CD4-positive, alpha-beta T cell (primary cell): Measurements from ENCODE around the gene PRKN. TPM values are rescaled to one million over a fixed set of nuclear protein-coding genes. Genes with fewer than 3 reads are reported as not detected.

Experiments used
- ATAC-seq: fragments of 200-7000 bp; cut with Tn5 transposase; one replicate; pipeline ENCODE4 v1.10.0; 2022; ENCODE audit warnings: mild to moderate bottlenecking; ENCODE audit not compliant: poor library complexity
- CTCF ChIA-PET: fragments of 350-600 bp; sonication (Branson Sonifier 250); formaldehyde crosslinking; loops from one replicate; lab custom pipeline; 2021; ENCODE audit warnings: antibody characterized with exemption, inconsistent platforms; lab: Charles Lee
- POLR2A ChIA-PET: fragments of 350-600 bp; sonication (Branson Sonifier 250); formaldehyde crosslinking; loops from one replicate; lab custom pipeline; 2021; ENCODE audit warnings: antibody characterized with exemption, inconsistent platforms; lab: Charles Lee
- DNase-seq, 14 experiments: peaks; one replicate each; pipeline ENCODE4 v3.0.0-alpha.2; 2013 to 2020; ENCODE audit warnings: mixed read lengths in 2 of 14
- H3K27ac ChIP-seq, 2 donors: one replicate each; pipeline versions ENCODE4 v1.5.1 to v1.7.0; 2013; ENCODE audit warnings: low read length in 2 of 2, low read depth in 1 of 2, mild to moderate bottlenecking in 1 of 2
- H3K27me3 ChIP-seq, 2 experiments: 1 replicate in 1 of 2; 2 replicates in 1 of 2; pipeline versions ENCODE4 v1.6.1 to v1.7.0; 2013; ENCODE audit warnings: low read length in 2 of 2, control low read depth in 1 of 2, mild to moderate bottlenecking in 1 of 2, moderate library complexity in 1 of 2; ENCODE audit not compliant: insufficient read depth in 2 of 2, control insufficient read depth in 1 of 2
- H3K36me3 ChIP-seq: one replicate; pipeline ENCODE4 v1.6.1; 2013; ENCODE audit warnings: low read length, control low read depth; ENCODE audit not compliant: insufficient read depth
- H3K4me1 ChIP-seq: one replicate; pipeline ENCODE4 v1.6.1; 2013; ENCODE audit warnings: low read length, control low read depth; ENCODE audit not compliant: insufficient read depth
- H3K4me3 ChIP-seq: one replicate; pipeline ENCODE4 v1.5.1; 2013; ENCODE audit warnings: mild to moderate bottlenecking, low read length, moderate library complexity
- H3K9me3 ChIP-seq, 2 experiments: 1 replicate in 1 of 2; 2 replicates in 1 of 2; pipeline versions ENCODE4 v1.6.1 to v1.7.0; 2013; ENCODE audit warnings: low read length in 2 of 2, mild to moderate bottlenecking in 2 of 2, control low read depth in 1 of 2, moderate library complexity in 1 of 2; ENCODE audit not compliant: control insufficient read depth in 1 of 2, insufficient read depth in 1 of 2
- H3K27ac Mint-ChIP-seq: one replicate; pipeline ENCODE4 v1.8.0; 2020; ENCODE audit warnings: mixed read lengths
- H3K27me3 Mint-ChIP-seq: one replicate; pipeline ENCODE4 v1.8.0; 2021; ENCODE audit warnings: mixed read lengths
- H3K36me3 Mint-ChIP-seq: one replicate; pipeline ENCODE4 v1.8.0; 2021; ENCODE audit warnings: low read depth, mixed read lengths
- H3K4me1 Mint-ChIP-seq: one replicate; pipeline ENCODE4 v1.8.0; 2021; ENCODE audit warnings: low read depth, mixed read lengths
- H3K4me3 Mint-ChIP-seq: one replicate; pipeline ENCODE4 v1.8.0; 2020; ENCODE audit warnings: mild to moderate bottlenecking, mixed read lengths
- H3K9me3 Mint-ChIP-seq: one replicate; pipeline ENCODE4 v1.8.0; 2020; ENCODE audit warnings: mixed read lengths
- CTCF ChIP-seq: fragments of 200-600 bp; IDR thresholded peaks from one replicate; pipeline ENCODE4 v1.8.0; 2022; ENCODE audit warnings: antibody characterized with exemption, mild to moderate bottlenecking
- intact Hi-C, 2 experiments: fragments of 100-400 bp; cut with DNase I in 1 of 2; cut with micrococcal nuclease in 1 of 2; formaldehyde crosslinking; loops; one replicate each; pipeline versions ENCODE4 v1.15.1 to v1.9.0; 2023 to 2025; cut with DNase I, micrococcal nuclease
- total RNA-seq, 174 experiments: library from RNA in 2 of 174; stranded (reverse) in 2 of 174; gene quantifications; one replicate each; pipeline ENCODE4 v1.2.3 and lab custom pipeline; 2021 to 2026

The PRKN gene
- total RNA-seq, 2 experiments from 2014 or later: 5.2 to 5.4 TPM

DNA sequence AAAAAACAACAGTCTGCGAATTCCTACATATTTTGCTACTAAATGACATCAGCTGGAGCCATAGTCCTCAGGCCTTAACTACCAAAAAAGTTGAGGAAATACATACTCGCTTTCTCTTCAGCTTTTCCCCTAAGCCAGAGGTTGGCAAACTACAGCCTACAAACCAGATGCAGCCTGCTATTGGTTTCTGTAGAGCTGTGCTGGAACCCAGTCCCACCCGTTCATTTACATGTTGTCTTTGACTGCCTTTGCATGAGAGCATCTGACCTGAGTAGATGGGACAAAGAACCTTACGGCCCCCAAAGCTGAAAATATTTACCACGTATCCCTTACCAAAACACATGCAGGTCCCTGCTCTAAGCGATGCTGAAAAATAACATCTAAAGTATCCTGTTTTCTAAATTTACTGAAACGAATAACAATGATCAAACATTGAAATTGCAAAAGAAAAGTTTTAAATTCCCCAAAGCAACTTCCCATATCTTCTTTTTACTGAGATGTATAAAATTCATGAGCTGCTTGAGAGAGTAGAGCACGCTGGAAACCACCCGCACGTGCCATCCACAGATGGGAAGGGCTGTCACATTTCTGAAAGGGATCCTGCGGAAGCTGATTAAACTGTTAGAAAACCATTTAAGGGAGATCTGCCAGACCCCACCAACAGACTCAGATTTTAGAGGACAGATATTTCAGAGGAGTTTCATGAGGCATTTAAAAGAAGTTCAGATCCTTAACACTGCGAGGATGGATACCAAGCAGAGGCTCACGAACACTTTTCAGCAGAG lies 124.1 kb downstream of the PRKN start:
- no peaks in the 10 kb centered on the region for H3K27me3 ChIP-seq
- Mint-ChIP-seq H3K27ac (no peak overlapping the region), H3K36me3 (no peaks in the 10 kb centered on the region), H3K27me3 (no peaks in the 10 kb centered on the region), H3K4me3 (no peak overlapping the region), H3K9me3 (no peaks in the 10 kb centered on the region), H3K4me1 (no peaks in the 10 kb centered on the region)
- no peaks in the 10 kb centered on the region for H3K4me1 ChIP-seq
- no peaks in the 10 kb centered on the region for H3K9me3 ChIP-seq
- no peaks in the 10 kb centered on the region for H3K36me3 ChIP-seq
- ChIA-PET POLR2A (no interaction called here), CTCF (no interaction called here)
- no peak overlapping the region for H3K27ac ChIP-seq
- no peak for TF ChIP-seq CTCF
- DNase-seq: no peak
- intact Hi-C loops: no loop called here
- no peak for ATAC-seq
- no peak overlapping the region for H3K4me3 ChIP-seq

DNA sequence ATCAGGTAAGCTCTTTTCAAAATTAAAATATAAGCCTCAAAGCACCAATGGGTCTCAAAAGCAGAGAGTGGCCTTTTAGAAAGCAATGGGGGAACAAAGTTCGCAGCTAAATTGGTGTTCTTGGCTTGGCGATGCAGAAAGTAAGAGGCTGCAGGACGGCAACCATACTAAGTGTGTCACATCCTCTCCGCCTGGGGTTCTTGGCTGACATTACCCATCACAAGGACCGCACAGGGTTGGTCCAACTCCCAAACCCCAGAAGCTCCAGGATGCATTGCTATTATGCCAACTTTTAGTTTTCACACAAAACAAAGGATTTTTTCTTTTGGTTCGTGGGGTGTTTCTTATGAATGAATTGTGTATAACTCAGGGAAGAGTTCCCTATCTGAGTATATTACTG lies 124.8 kb downstream of the PRKN start:
- Mint-ChIP-seq H3K4me3 (no peak overlapping the region), H3K36me3 (no peaks in the 10 kb centered on the region), H3K9me3 (no peaks in the 10 kb centered on the region), H3K4me1 (no peaks in the 10 kb centered on the region), H3K27me3 (no peaks in the 10 kb centered on the region), H3K27ac (no peak overlapping the region)
- Histone ChIP-seq H3K9me3 (no peaks in the 10 kb centered on the region), H3K36me3 (no peaks in the 10 kb centered on the region), H3K4me1 (no peaks in the 10 kb centered on the region), H3K27me3 (no peaks in the 10 kb centered on the region), H3K4me3 (no peak overlapping the region), H3K27ac (no peak overlapping the region)
- no peak for DNase-seq
- ChIA-PET POLR2A (no interaction called here), CTCF (no interaction called here)
- no peak for ATAC-seq
- intact Hi-C loops: no loop called here
- TF ChIP-seq CTCF: no peak

DNA sequence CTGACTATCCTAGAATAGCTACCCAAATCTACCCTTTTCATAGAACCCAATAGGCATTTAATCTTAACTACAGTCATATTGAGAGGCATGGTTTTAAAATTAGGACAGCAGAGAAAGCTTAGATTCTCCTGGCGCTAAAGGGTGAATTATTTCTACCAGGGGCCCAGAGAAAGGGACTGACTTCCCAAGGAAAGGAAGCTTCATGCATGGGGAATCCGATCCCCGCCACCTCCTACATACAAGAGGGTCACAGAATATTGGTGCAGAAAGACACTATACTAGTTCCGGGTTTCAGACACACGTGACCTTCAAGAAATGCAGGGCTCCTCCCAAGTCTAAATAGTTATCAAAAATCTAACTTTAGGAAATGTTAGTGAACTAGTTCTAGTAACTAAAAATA lies 130.9 kb downstream of the PRKN start:
- intact Hi-C loops: no loop called here
- Histone ChIP-seq H3K27ac (no peak overlapping the region), H3K9me3 (peaks cover 0 to 5% of the 10 kb centered on the region in 2 experiments), H3K4me3 (no peak overlapping the region), H3K4me1 (no peaks in the 10 kb centered on the region), H3K36me3 (no peaks in the 10 kb centered on the region), H3K27me3 (no peaks in the 10 kb centered on the region)
- H3K4me3 Mint-ChIP-seq: no peak overlapping the region
- ATAC-seq: no peak
- DNase-seq: no peak
- H3K27me3 Mint-ChIP-seq: no peaks in the 10 kb centered on the region
- ChIA-PET CTCF (no interaction called here), POLR2A (no interaction called here)
- no peak for TF ChIP-seq CTCF
- peaks cover 3% of the 10 kb centered on the region for H3K9me3 Mint-ChIP-seq
- no peak overlapping the region for H3K27ac Mint-ChIP-seq
- H3K36me3 Mint-ChIP-seq: no peaks in the 10 kb centered on the region
- no peaks in the 10 kb centered on the region for H3K4me1 Mint-ChIP-seq
